HepG2 (cell line): ENCODE data around the gene C14orf93. TPM values are rescaled to one million over a fixed set of nuclear protein-coding genes. Genes with fewer than 3 reads are reported as not detected.

ENCODE experiments used
- BHLHE40 ChIP-seq: IDR thresholded peaks from 2 replicates; pipeline ENCODE4 v1.6.1; 2011; ENCODE audit warnings: low read length, improper control_type of control experiment
- CCDC6 ChIP-seq: sonication (generic); formaldehyde crosslinking; IDR thresholded peaks from 2 replicates; pipeline ENCODE4 v1.8.1; 2022; ENCODE audit warnings: mild to moderate bottlenecking, missing genetic modification reagents, moderate library complexity
- DNMT1 ChIP-seq: sonication (generic); formaldehyde crosslinking; IDR thresholded peaks from 2 replicates; pipeline ENCODE4 v1.5.1; 2020; ENCODE audit warnings: mild to moderate bottlenecking, missing genetic modification reagents
- KIAA2018 ChIP-seq: sonication (generic); formaldehyde crosslinking; IDR thresholded peaks from 2 replicates; pipeline ENCODE4 v1.5.0; 2020; ENCODE audit warnings: mild to moderate bottlenecking, missing genetic modification reagents, borderline replicate concordance
- KLF11 ChIP-seq: IDR thresholded peaks from 2 replicates; pipeline ENCODE4 v1.6.1; 2016; ENCODE audit warnings: missing compliant biosample characterization
- RNF219 ChIP-seq: sonication (generic); formaldehyde crosslinking; IDR thresholded peaks from 2 replicates; pipeline ENCODE4 v1.5.0; 2020; ENCODE audit warnings: mild to moderate bottlenecking, missing genetic modification reagents
- SALL2 ChIP-seq: sonication (generic); formaldehyde crosslinking; IDR thresholded peaks from 2 replicates; pipeline ENCODE4 v1.8.1; 2023; ENCODE audit warnings: mild to moderate bottlenecking, missing genetic modification reagents, inconsistent platforms
- SKI ChIP-seq: fragments of 450-650 bp; IDR thresholded peaks from one replicate; pipeline ENCODE4 v1.6.1; 2018; ENCODE audit warnings: mild to moderate bottlenecking; ENCODE audit not compliant: partially characterized antibody
- ZBTB20 ChIP-seq: sonication (generic); formaldehyde crosslinking; IDR thresholded peaks from 2 replicates; pipeline ENCODE4 v1.8.1; 2023; ENCODE audit warnings: missing genetic modification reagents, low read depth, mild to moderate bottlenecking, borderline replicate concordance
- ZFP91 ChIP-seq: sonication (generic); formaldehyde crosslinking; IDR thresholded peaks from 2 replicates; pipeline ENCODE4 v1.9.0; 2022; ENCODE audit warnings: missing genetic modification reagents, mild to moderate bottlenecking, borderline replicate concordance
- ZNF224 ChIP-seq: sonication (generic); formaldehyde crosslinking; IDR thresholded peaks from 2 replicates; pipeline ENCODE4 v1.5.0; 2020; ENCODE audit warnings: mild to moderate bottlenecking, missing genetic modification reagents
- ZNF441 ChIP-seq: sonication (generic); formaldehyde crosslinking; IDR thresholded peaks from 2 replicates; pipeline ENCODE4 v1.7.0; 2021; ENCODE audit warnings: missing genetic modification reagents, borderline replicate concordance
- ZNF530 ChIP-seq: sonication (generic); formaldehyde crosslinking; IDR thresholded peaks from 2 replicates; pipeline ENCODE4 v1.5.0; 2020; ENCODE audit warnings: low read depth, mild to moderate bottlenecking, missing genetic modification reagents
- ZNF550 ChIP-seq: sonication (generic); formaldehyde crosslinking; IDR thresholded peaks from 2 replicates; pipeline ENCODE4 v1.4.0; 2020; ENCODE audit warnings: mild to moderate bottlenecking, missing genetic modification reagents, borderline replicate concordance
- ZSCAN30 ChIP-seq: sonication (generic); formaldehyde crosslinking; IDR thresholded peaks from 2 replicates; pipeline ENCODE4 v1.5.0; 2020; ENCODE audit warnings: mild to moderate bottlenecking, missing genetic modification reagents
- polyA plus RNA-seq, 8 experiments: library from polyadenylated mRNA; depleted of rRNA in 3 of 8; stranded (reverse) in 7 of 8; unstranded in 1 of 8; fragments of >200 nt; fragmentation: Illumina TruSeq in 4 of 8; extraction: Trizol in 4 of 8; gene quantifications; 2 replicates each; pipeline versions ENCODE4 v1.2.1 to v1.2.3, GENCODE V29; 2011 to 2016; ENCODE audit warnings: low read depth in 4 of 8, missing spikeins in 1 of 8, mixed read lengths in 1 of 8; ENCODE audit not compliant: insufficient read depth in 1 of 8
- total RNA-seq, 5 experiments: library from RNA; depleted of rRNA; stranded (reverse); fragments of >200 nt; fragmentation: Illumina TruSeq; extraction: Trizol; gene quantifications; 2 replicates each; pipeline ENCODE4 v1.2.3, GENCODE V29; 2016; ENCODE audit warnings: low read depth in 1 of 5

Gene C14orf93
- total and polyA plus RNA-seq, 2 of the 13 experiments (the other 11 are each of a cell fraction or from before 2014, with no cell fraction given): 11.4 to 22.5 TPM

GRCh38 chr14:23056145-23056955 lies 46.4 kb upstream of the C14orf93 start (continued):
- TF ChIP-seq KIAA2018 (no peak), BHLHE40 (no peak), ZNF224 (CRISPR knock-in tag) (no peak), ZSCAN30 (no peak), ZBTB20 (CRISPR knock-in tag) (0 out of 2 replicates have a peak, but pooled peaks have one; percentile 55), KLF11 (CRISPR knock-in tag) (0 out of 2 replicates have a peak, but pooled peaks have one; percentile 57), ZNF441 (CRISPR knock-in tag) (peak; percentile 37; the same call in 1 of the 2 replicates), ZNF550 (CRISPR knock-in tag) (peak; percentile 91), DNMT1 (CRISPR knock-in tag) (no peak; the same call in 1 of the 2 replicates), ZFP91 (CRISPR knock-in tag) (peak; percentile 78; the same call in 1 of the 2 replicates), ZNF530 (CRISPR knock-in tag) (no peak), CCDC6 (CRISPR knock-in tag) (peak; percentile 81; the same call in 1 of the 2 replicates), SKI (peak; percentile 77), SALL2 (CRISPR knock-in tag) (peak; percentile 47; the same call in 1 of the 2 replicates), RNF219 (CRISPR knock-in tag) (no peak)
